Activated naive CD4-positive, alpha-beta T cell treated with anti-CD3 and anti-CD28 coated beads, Interleukin-2, amount 10 ng/mL, durations not matched to agents 7 days and 5 days (primary cell): ENCODE measurements around the gene SRPRB.

Source experiments
- CTCF ChIA-PET: fragments of 350-600 bp; sonication (Branson Sonifier 250); formaldehyde crosslinking; loops from one replicate; lab custom pipeline; 2021; ENCODE audit warnings: antibody characterized with exemption; lab: Charles Lee
- DNase-seq: peaks from one replicate; pipeline ENCODE4 v3.0.0-alpha.2; 2020
- H3K27ac Mint-ChIP-seq: one replicate; pipeline ENCODE4 v1.8.0; 2021; ENCODE audit warnings: mild to moderate bottlenecking, moderate library complexity, mixed read lengths
- H3K27me3 Mint-ChIP-seq: one replicate; pipeline ENCODE4 v1.8.0; 2021; ENCODE audit warnings: mild to moderate bottlenecking, mixed read lengths
- H3K36me3 Mint-ChIP-seq: one replicate; pipeline ENCODE4 v1.8.0; 2021; ENCODE audit warnings: mixed read lengths
- H3K4me1 Mint-ChIP-seq: one replicate; pipeline ENCODE4 v1.8.0; 2021; ENCODE audit warnings: mixed read lengths
- H3K4me3 Mint-ChIP-seq: one replicate; pipeline ENCODE4 v1.8.0; 2021; ENCODE audit warnings: mild to moderate bottlenecking, moderate library complexity, mixed read lengths
- H3K9me3 Mint-ChIP-seq: one replicate; pipeline ENCODE4 v1.8.0; 2021; ENCODE audit warnings: mixed read lengths

SRPRB gene

GRCh38 chr3:133827684-133828083, 22.1 kb downstream of the SRPRB start:
- Mint-ChIP-seq H3K36me3 (peaks cover 20% of the 10 kb centered on the region), H3K9me3 (no peaks in the 10 kb centered on the region), H3K4me1 (no peaks in the 10 kb centered on the region), H3K4me3 (no peak overlapping the region), H3K27me3 (peaks cover 4% of the 10 kb centered on the region), H3K27ac (no peak overlapping the region)
- CTCF ChIA-PET = no interaction called here
- no peak for DNase-seq

GRCh38 chr3:133828576-133829309, 23.1 kb downstream of the SRPRB start:
- peaks cover 4% of the 10 kb centered on the region for H3K27me3 Mint-ChIP-seq
- H3K27ac Mint-ChIP-seq = no peak overlapping the region
- CTCF ChIA-PET = no interaction called here
- H3K9me3 Mint-ChIP-seq = no peaks in the 10 kb centered on the region
- H3K4me1 Mint-ChIP-seq = no peaks in the 10 kb centered on the region
- no peak for DNase-seq
- no peak overlapping the region for H3K4me3 Mint-ChIP-seq
- H3K36me3 Mint-ChIP-seq = peaks cover 13% of the 10 kb centered on the region

GRCh38 chr3:133829310-133829707, 23.7 kb downstream of the SRPRB start:
- peaks cover 7% of the 10 kb centered on the region for H3K36me3 Mint-ChIP-seq
- peaks cover 4% of the 10 kb centered on the region for H3K27me3 Mint-ChIP-seq
- H3K27ac Mint-ChIP-seq = no peak overlapping the region
- CTCF ChIA-PET = no interaction called here
- H3K4me3 Mint-ChIP-seq = no peak overlapping the region
- no peaks in the 10 kb centered on the region for H3K9me3 Mint-ChIP-seq
- H3K4me1 Mint-ChIP-seq = no peaks in the 10 kb centered on the region
- no peak for DNase-seq

- DNase-seq = no peak
- peaks cover 7% of the 10 kb centered on the region for H3K36me3 Mint-ChIP-seq
- H3K4me3 Mint-ChIP-seq = no peak overlapping the region
- peaks cover 4% of the 10 kb centered on the region for H3K27me3 Mint-ChIP-seq
- H3K27ac Mint-ChIP-seq = no peak overlapping the region
- CTCF ChIA-PET = interaction anchor here (0.9 kb wide), 1 partner anchor 10 kb away, joined by 3 read pairs; no protein-coding TSS in a partner anchor
- no peaks in the 10 kb centered on the region for H3K4me1 Mint-ChIP-seq
- H3K9me3 Mint-ChIP-seq = no peaks in the 10 kb centered on the region
Observed at GRCh38 chr3:133830071-133830470, 24.5 kb downstream of the SRPRB start.

GRCh38 chr3:133831966-133832801, 26.6 kb downstream of the SRPRB start:
- DNase-seq = no peak
- no peaks in the 10 kb centered on the region for H3K36me3 Mint-ChIP-seq
- no peak overlapping the region for H3K4me3 Mint-ChIP-seq
- H3K27ac Mint-ChIP-seq = no peak overlapping the region
- CTCF ChIA-PET = interaction anchor here (0.7 to 1.3 kb wide), 3 partner anchors 11 to 359 kb away, joined by 3 to 5 read pairs (median 3); no protein-coding TSS in a partner anchor
- no peaks in the 10 kb centered on the region for H3K9me3 Mint-ChIP-seq
- H3K27me3 Mint-ChIP-seq = peaks cover 4% of the 10 kb centered on the region
- H3K4me1 Mint-ChIP-seq = no peaks in the 10 kb centered on the region

GRCh38 chr3:133832802-133833144, 27.2 kb downstream of the SRPRB start:
- no peaks in the 10 kb centered on the region for H3K4me1 Mint-ChIP-seq
- no peaks in the 10 kb centered on the region for H3K9me3 Mint-ChIP-seq
- DNase-seq = no peak
- CTCF ChIA-PET = interaction anchor here (0.7 to 1.3 kb wide), 4 partner anchors 12 to 360 kb away, joined by 3 to 5 read pairs (median 3); no protein-coding TSS in a partner anchor
- no peak overlapping the region for H3K27ac Mint-ChIP-seq
- H3K36me3 Mint-ChIP-seq = no peaks in the 10 kb centered on the region
- H3K4me3 Mint-ChIP-seq = no peak overlapping the region
- H3K27me3 Mint-ChIP-seq = peaks cover 4% of the 10 kb centered on the region

- DNase-seq = no peak
- Mint-ChIP-seq H3K27me3 (peaks cover 4% of the 10 kb centered on the region), H3K27ac (no peak overlapping the region), H3K4me1 (no peaks in the 10 kb centered on the region), H3K36me3 (no peaks in the 10 kb centered on the region), H3K4me3 (no peak overlapping the region), H3K9me3 (no peaks in the 10 kb centered on the region)
- CTCF ChIA-PET = interaction anchor here (0.7 to 1.3 kb wide), 2 partner anchors 13 to 27 kb away, joined by 3 to 5 read pairs; no protein-coding TSS in a partner anchor
Observed at GRCh38 chr3:133833267-133833666, 27.7 kb downstream of the SRPRB start.

- CTCF ChIA-PET = no interaction called here
- Mint-ChIP-seq H3K27ac (no peak overlapping the region), H3K36me3 (no peaks in the 10 kb centered on the region), H3K27me3 (peaks cover 1% of the 10 kb centered on the region), H3K4me1 (no peaks in the 10 kb centered on the region), H3K9me3 (no peaks in the 10 kb centered on the region), H3K4me3 (no peak overlapping the region)
- DNase-seq = no peak
Observed at GRCh38 chr3:133833880-133834620, 28.4 kb downstream of the SRPRB start.

GRCh38 chr3:133834621-133835417, 29.2 kb downstream of the SRPRB start:
- DNase-seq = no peak
- Mint-ChIP-seq H3K27ac (no peak overlapping the region), H3K4me3 (no peak overlapping the region), H3K9me3 (no peaks in the 10 kb centered on the region), H3K36me3 (no peaks in the 10 kb centered on the region), H3K4me1 (no peaks in the 10 kb centered on the region), H3K27me3 (no peaks in the 10 kb centered on the region)
- CTCF ChIA-PET = no interaction called here

- Mint-ChIP-seq H3K9me3 (no peaks in the 10 kb centered on the region), H3K36me3 (no peaks in the 10 kb centered on the region), H3K27me3 (no peaks in the 10 kb centered on the region), H3K27ac (no peak overlapping the region), H3K4me3 (no peak overlapping the region), H3K4me1 (no peaks in the 10 kb centered on the region)
- CTCF ChIA-PET = no interaction called here
- no peak for DNase-seq
Observed at GRCh38 chr3:133835418-133835743, 29.8 kb downstream of the SRPRB start.

- no peaks in the 10 kb centered on the region for H3K9me3 Mint-ChIP-seq
- no peaks in the 10 kb centered on the region for H3K27me3 Mint-ChIP-seq
- no peak for DNase-seq
- no peak overlapping the region for H3K4me3 Mint-ChIP-seq
- H3K27ac Mint-ChIP-seq = no peak overlapping the region
- CTCF ChIA-PET = no interaction called here
- no peaks in the 10 kb centered on the region for H3K36me3 Mint-ChIP-seq
- no peaks in the 10 kb centered on the region for H3K4me1 Mint-ChIP-seq
Observed at GRCh38 chr3:133835961-133836360, 30.3 kb downstream of the SRPRB start.

GRCh38 chr3:133836497-133837158, 31.0 kb downstream of the SRPRB start:
- H3K9me3 Mint-ChIP-seq = no peaks in the 10 kb centered on the region
- CTCF ChIA-PET = no interaction called here
- no peaks in the 10 kb centered on the region for H3K4me1 Mint-ChIP-seq
- DNase-seq = no peak
- H3K4me3 Mint-ChIP-seq = no peak overlapping the region
- H3K27ac Mint-ChIP-seq = no peak overlapping the region
- H3K27me3 Mint-ChIP-seq = no peaks in the 10 kb centered on the region
- no peaks in the 10 kb centered on the region for H3K36me3 Mint-ChIP-seq

- Mint-ChIP-seq H3K4me1 (no peaks in the 10 kb centered on the region), H3K36me3 (no peaks in the 10 kb centered on the region), H3K27me3 (no peaks in the 10 kb centered on the region), H3K9me3 (no peaks in the 10 kb centered on the region), H3K27ac (no peak overlapping the region), H3K4me3 (no peak overlapping the region)
- CTCF ChIA-PET = no interaction called here
- DNase-seq = no peak
Observed at GRCh38 chr3:133837487-133838295, 32.1 kb downstream of the SRPRB start.
